ENCODE data around the gene HAUS3. TPM values are rescaled to one million over a fixed set of nuclear protein-coding genes. Genes with fewer than 3 reads are reported as not detected.
A peak's percentile ranks its signal among the peaks of the same experiment; 100 is the strongest.

HAUS3 gene
- total RNA-seq, 2 experiments from 2014 or later, result 143 to 148 TPM

DNA sequence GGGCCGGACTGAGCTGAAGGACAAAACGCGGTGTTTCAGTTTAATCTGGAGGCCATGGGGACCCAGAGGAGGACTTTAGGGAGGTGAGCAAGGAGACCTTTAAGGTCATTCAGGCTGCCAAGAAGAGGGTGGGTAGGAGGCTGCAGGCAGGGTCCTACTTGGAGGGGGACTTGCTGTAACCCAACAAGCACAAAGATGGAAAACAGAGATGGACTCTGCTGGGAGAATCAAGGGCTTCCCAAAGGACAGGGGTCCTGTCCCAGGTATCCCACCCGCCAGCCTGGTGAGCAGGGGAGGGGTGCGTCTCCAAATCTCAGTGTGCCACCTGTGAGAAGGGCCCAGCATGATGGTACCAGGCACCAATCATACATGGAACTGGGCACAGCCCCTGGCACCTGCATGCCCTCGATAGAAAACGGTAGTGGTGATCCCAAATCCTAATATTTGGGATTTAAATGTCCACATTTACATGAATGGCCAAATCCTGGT is 3.9 kb upstream of the HAUS3 start:
- H3K4me3 ChIP-seq (ENCODE audit: low read length), result no peak overlapping the region
- CTCF ChIA-PET, result no interaction called here
- no peak overlapping the region for H3K27ac ChIP-seq (ENCODE audit: low read depth in 1 of 2, low read length in 2 of 2)
- ATAC-seq (ENCODE audit: poor library complexity) (no peak), DNase-seq (no peak)
- TF ChIP-seq, protein P1, sequence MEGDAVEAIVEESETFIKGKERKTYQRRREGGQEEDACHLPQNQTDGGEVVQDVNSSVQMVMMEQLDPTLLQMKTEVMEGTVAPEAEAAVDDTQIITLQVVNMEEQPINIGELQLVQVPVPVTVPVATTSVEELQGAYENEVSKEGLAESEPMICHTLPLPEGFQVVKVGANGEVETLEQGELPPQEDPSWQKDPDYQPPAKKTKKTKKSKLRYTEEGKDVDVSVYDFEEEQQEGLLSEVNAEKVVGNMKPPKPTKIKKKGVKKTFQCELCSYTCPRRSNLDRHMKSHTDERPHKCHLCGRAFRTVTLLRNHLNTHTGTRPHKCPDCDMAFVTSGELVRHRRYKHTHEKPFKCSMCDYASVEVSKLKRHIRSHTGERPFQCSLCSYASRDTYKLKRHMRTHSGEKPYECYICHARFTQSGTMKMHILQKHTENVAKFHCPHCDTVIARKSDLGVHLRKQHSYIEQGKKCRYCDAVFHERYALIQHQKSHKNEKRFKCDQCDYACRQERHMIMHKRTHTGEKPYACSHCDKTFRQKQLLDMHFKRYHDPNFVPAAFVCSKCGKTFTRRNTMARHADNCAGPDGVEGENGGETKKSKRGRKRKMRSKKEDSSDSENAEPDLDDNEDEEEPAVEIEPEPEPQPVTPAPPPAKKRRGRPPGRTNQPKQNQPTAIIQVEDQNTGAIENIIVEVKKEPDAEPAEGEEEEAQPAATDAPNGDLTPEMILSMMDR (IDR thresholded peaks at IDR 0.05), result no peak
- no peaks in the 10 kb centered on the region for H3K9me3 ChIP-seq (ENCODE audit: control insufficient read depth in 1 of 2, insufficient read depth in 1 of 2, low read length in 2 of 2)
- peaks cover 22% of the 10 kb centered on the region for H3K36me3 Mint-ChIP-seq (ENCODE audit: low read depth)
- peaks cover 16% of the 10 kb centered on the region for H3K4me1 ChIP-seq (ENCODE audit: insufficient read depth, low read length)
- intact Hi-C loops (cut with DNase I, micrococcal nuclease), result loop anchor here (10.0 kb wide), 2 partner anchors 289 to 1289 kb away; partner anchors contain the start of genes FAM193A (in 1 of the 2) and LRPAP1 (in 1 of the 2)
- H3K36me3 ChIP-seq (ENCODE audit: insufficient read depth, low read length), result peaks cover 26% of the 10 kb centered on the region
- H3K27ac Mint-ChIP-seq, result peak overlapping the region; percentile 79
- no peaks in the 10 kb centered on the region for H3K27me3 Mint-ChIP-seq
- H3K4me1 Mint-ChIP-seq (ENCODE audit: low read depth), result peaks cover 33% of the 10 kb centered on the region
- H3K27me3 ChIP-seq (ENCODE audit: control insufficient read depth in 1 of 2, insufficient read depth in 2 of 2, low read length in 2 of 2), result no peaks in the 10 kb centered on the region
- POLR2A ChIA-PET, result no interaction called here
- no peak overlapping the region for H3K4me3 Mint-ChIP-seq
- no peaks in the 10 kb centered on the region for H3K9me3 Mint-ChIP-seq

DNA sequence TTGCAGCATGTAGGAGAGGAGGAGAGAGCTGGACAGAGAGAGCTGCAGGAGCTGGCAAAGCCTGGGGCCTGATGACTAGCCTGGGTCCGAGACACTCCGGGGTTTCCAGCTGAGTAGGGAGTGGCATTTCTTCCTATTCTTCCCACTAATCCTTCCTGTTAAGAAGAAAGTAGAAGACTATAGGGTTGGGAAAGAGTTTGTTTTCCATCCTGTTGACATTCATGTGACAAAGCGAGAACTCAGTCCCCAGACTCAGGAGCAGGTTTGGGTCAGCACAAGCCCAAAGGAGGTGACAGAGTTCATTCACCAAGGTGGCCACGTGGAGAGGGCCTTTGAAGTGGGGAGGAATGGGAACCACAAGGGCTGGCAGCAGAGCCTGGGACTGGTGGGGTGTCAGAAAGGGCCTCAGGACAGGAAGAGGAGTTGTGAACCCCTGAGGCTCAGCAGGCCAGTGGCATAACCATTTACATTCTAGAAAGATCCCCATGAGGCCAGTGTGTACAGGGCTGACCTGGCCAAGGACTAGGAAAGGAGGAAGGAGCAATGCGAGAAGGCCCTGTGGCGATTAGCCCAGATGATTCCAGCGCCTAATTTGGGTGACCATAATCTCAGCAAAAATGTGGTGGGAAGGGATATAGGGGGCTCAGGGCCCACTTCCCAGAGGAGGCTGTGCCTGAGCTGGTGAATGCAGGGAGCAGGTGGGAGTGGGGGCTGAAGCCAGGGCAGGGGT is 3.3 kb upstream of the HAUS3 start:
- no peak overlapping the region for H3K4me3 ChIP-seq (ENCODE audit: low read length)
- H3K4me1 ChIP-seq (ENCODE audit: insufficient read depth, low read length), result peaks cover 16% of the 10 kb centered on the region
- H3K36me3 Mint-ChIP-seq (ENCODE audit: low read depth), result peaks cover 28% of the 10 kb centered on the region
- peak overlapping the region; percentile 79 for H3K27ac Mint-ChIP-seq
- ChIA-PET POLR2A (interaction anchor here (1.2 kb wide), 1 partner anchor 17 kb away, joined by 3 read pairs; the partner anchor contains the start of gene MXD4), CTCF (no interaction called here)
- H3K9me3 ChIP-seq (ENCODE audit: control insufficient read depth in 1 of 2, insufficient read depth in 1 of 2, low read length in 2 of 2), result no peaks in the 10 kb centered on the region
- no peak overlapping the region for H3K27ac ChIP-seq (ENCODE audit: low read depth in 1 of 2, low read length in 2 of 2)
- peak in 2 of 14 experiments; percentile 2 to 40 for DNase-seq
- TF ChIP-seq, protein P1 (IDR thresholded peaks at IDR 0.05), result no peak
- peaks cover 22% of the 10 kb centered on the region for H3K36me3 ChIP-seq (ENCODE audit: insufficient read depth, low read length)
- no peaks in the 10 kb centered on the region for H3K27me3 ChIP-seq (ENCODE audit: control insufficient read depth in 1 of 2, insufficient read depth in 2 of 2, low read length in 2 of 2)
- H3K27me3 Mint-ChIP-seq, result no peaks in the 10 kb centered on the region
- peak overlapping the region; percentile 25 for H3K4me3 Mint-ChIP-seq
- ATAC-seq (ENCODE audit: poor library complexity), result no peak
- peaks cover 39% of the 10 kb centered on the region for H3K4me1 Mint-ChIP-seq (ENCODE audit: low read depth)
- intact Hi-C loops (cut with DNase I, micrococcal nuclease), result loop anchor here (10.0 kb wide), 2 partner anchors 290 to 1290 kb away; partner anchors contain the start of genes FAM193A (in 1 of the 2) and LRPAP1 (in 1 of the 2)
- H3K9me3 Mint-ChIP-seq, result no peaks in the 10 kb centered on the region

DNA sequence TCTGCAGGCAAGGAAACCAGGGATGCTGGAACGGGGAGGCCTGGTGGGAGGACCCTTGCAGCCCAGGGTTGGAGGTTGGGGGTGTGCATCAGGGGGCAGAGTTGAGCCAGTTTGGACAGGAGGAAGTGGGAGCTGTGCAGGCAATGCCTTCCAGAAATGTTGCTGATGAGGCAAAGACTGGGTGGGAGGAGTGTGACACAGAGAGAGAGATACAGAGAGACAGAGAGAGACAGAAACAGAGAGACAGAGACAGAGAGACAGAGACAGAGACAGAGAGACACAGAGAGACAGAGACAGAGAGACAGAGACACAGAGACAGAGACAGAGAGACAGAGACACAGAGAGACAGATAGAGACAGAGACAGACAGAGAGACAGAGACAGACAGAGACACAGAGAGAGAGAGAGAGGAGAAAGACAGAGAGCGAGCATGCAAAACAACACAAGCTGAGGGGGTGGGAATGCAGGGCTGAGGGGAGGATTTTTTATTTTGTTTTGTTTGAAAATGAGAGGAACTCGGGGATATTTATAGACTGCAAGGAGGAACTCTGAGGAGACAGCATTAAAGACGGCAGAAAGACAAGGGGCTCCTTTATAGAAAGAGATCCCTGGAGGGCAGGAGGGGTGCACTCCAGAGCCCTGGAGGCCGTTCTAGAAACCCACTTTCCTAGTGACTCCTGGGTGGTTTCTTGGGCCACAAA is 1.9 kb upstream of the HAUS3 start:
- Mint-ChIP-seq H3K4me3 (peak overlapping the region; percentile 32), H3K36me3 (ENCODE audit: low read depth) (peaks cover 34% of the 10 kb centered on the region), H3K27me3 (no peaks in the 10 kb centered on the region), H3K4me1 (ENCODE audit: low read depth) (peaks cover 51% of the 10 kb centered on the region), H3K27ac (peak overlapping the region; percentile 79), H3K9me3 (no peaks in the 10 kb centered on the region)
- H3K4me3 ChIP-seq (ENCODE audit: low read length), result no peak overlapping the region
- CTCF ChIA-PET, result no interaction called here
- no peaks in the 10 kb centered on the region for H3K27me3 ChIP-seq (ENCODE audit: control insufficient read depth in 1 of 2, insufficient read depth in 2 of 2, low read length in 2 of 2)
- H3K27ac ChIP-seq (ENCODE audit: low read depth in 1 of 2, low read length in 2 of 2), result no peak overlapping the region
- TF ChIP-seq, protein P1 (IDR thresholded peaks at IDR 0.05), result no peak
- DNase-seq (peak in 3 of 14 experiments; percentile 21 to 58 (median 48)), ATAC-seq (ENCODE audit: poor library complexity) (no peak)
- intact Hi-C loops (cut with DNase I, micrococcal nuclease), result loop anchor here (2.0 to 10.0 kb wide), 8 partner anchors 118 to 1291 kb away; partner anchors contain the start of genes FAM193A (in 1 of the 2), GRK4 (in 1 of the 2), HTT (in 1 of the 2) and HTT-AS (in 1 of the 2)
- H3K4me1 ChIP-seq (ENCODE audit: insufficient read depth, low read length), result peaks cover 22% of the 10 kb centered on the region
- peaks cover 19% of the 10 kb centered on the region for H3K36me3 ChIP-seq (ENCODE audit: insufficient read depth, low read length)
- no peaks in the 10 kb centered on the region for H3K9me3 ChIP-seq (ENCODE audit: control insufficient read depth in 1 of 2, insufficient read depth in 1 of 2, low read length in 2 of 2)
- POLR2A ChIA-PET, result interaction anchor here (1.2 kb wide), 1 partner anchor 18 kb away, joined by 3 read pairs; the partner anchor contains the start of gene MXD4

All from CD4-positive, alpha-beta T cell (primary cell).